ELF-1 (cell line): ENCODE data around the gene POLR2L.
A peak's percentile ranks its signal among the peaks of the same experiment; 100 is the strongest.

Source experiments
- DNase-seq: peaks from one replicate; pipeline ENCODE4 v3.0.0-alpha.2; 2016; ENCODE audit warnings: low read depth, low spot score

The POLR2L gene

GRCh38 chr11:811446-812245 lies 30.7 kb downstream of the POLR2L start:
- DNase-seq = peak; percentile 37

- DNase-seq = no peak
These were observed 32.2 kb downstream of the POLR2L start for GRCh38 chr11:810040-810567.

- peak; percentile 98 for DNase-seq
These were observed 32.9 kb downstream of the POLR2L start, which contains the start of gene RPLP2 for GRCh38 chr11:809287-810039. TSS of gene RPLP2 (plus strand) at chr11:809967. CDS start at chr11:810235, 268 bp downstream.

- DNase-seq = no peak
These were observed 33.7 kb downstream of the POLR2L start for GRCh38 chr11:808427-809286.

DNA sequence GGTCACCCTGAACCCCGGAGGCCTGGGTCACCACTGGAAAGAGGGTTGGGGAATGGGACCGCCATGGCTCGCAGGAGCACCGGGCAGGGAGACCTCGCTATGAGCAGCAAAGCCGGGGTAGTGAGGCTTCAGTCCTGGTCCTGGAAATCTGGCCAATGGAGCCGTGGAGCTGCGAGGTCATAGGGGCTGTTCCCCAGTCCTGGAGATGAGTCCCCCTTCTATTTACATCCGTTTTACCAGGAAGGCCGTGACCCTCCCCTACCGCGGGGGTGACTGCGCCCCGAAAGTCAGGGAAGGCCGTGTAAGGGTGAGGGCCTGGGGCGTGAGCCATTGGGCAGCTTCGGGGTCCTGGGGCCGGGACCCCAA lies 37.7 kb downstream of the POLR2L start:
- DNase-seq = no peak

DNA sequence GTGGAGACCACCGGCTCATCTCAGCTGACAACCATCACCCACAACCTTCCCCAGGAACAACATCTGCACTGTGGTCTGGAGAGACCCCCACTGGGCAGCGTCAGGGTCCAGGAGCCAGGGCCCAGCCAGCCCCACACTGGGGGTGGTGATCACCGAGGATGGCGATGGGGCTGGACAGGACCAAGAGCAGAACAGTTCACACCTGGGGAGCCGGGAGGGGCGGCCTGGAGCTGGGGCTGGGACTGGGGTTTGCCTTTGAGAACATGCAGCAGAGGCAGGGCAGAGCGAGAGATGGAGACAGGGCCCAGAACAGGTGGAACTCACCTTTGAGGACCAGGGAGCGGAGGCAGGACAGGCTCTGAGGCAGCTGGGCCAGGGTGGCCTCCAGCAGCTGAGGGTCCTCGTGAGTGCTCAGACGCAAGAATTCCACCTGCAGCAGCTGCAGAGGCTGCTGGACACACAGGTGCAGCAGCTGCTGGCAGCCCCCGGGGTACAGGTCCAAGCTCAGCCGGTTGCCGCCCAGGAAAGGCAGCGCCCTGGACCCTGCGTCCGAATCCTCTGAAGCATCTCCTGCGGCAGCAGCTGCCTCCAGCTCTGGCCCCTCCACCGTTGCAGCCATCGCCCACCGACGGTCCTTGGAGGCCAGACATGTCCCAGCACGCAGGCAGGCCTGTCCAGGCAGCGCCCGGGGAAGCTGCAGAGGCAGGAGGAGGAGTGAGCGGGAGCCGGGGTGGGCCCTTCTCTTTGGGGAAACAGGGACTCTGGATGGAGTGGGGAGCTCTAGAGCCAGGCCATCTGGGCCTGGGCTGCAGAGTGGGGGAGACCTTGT lies 38.3 kb downstream of the POLR2L start:
- DNase-seq = no peak

GRCh38 chr11:803467-803742 lies 38.9 kb downstream of the POLR2L start:
- DNase-seq = no peak

- DNase-seq = no peak
These were observed 39.4 kb downstream of the POLR2L start for GRCh38 chr11:802693-803466.

DNA sequence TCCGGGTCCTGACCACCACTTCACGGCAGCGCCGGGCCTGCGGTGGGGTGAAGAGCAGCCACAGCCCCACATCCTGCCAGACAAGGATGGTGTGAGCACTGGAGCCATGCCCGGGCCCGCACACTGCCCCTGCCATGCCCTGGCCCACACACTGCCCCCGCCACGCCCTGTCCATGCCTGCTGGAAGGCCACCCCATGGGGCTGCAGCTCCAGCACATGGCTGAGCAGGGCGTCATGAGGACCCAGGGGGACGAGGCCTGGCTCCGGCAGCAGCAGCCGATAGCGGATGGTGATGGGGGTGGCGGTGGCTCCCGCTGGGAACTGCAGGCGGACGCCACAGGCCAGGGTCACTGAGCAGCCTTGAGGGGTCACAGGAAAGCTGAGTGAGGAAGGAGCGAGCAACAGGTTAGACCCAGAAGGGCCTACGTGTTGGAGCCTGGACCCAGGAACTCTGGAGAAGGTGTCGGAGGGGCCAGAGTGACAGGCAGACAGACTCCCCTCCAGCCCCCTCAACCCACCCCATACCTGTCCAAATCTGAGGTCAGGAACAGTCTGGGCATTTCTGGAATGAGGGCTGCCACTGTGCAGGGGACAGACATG lies 40.2 kb downstream of the POLR2L start:
- DNase-seq = no peak

- DNase-seq = no peak
These were observed 41.1 kb downstream of the POLR2L start for GRCh38 chr11:801097-801780.

DNA sequence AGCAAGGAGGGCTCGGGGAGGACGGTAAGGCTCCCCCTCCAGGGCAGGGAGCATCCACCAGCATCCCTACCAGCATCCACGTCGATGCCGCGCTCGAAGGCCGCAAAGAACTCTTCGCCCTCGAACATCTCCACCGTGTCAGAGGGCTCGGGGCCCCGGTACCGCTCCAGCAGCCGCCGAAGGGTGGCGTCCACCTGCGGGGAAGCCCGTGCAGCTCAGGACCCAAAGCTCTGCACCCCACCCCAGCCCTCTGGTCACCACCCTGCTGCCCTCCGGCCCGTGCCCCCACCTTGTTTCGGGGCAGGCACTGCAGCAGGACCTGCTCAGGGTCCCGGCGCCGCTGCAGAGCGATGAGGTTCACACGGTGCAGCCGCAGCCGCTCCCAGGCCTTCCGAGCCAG lies 41.9 kb downstream of the POLR2L start:
- DNase-seq = no peak

DNA sequence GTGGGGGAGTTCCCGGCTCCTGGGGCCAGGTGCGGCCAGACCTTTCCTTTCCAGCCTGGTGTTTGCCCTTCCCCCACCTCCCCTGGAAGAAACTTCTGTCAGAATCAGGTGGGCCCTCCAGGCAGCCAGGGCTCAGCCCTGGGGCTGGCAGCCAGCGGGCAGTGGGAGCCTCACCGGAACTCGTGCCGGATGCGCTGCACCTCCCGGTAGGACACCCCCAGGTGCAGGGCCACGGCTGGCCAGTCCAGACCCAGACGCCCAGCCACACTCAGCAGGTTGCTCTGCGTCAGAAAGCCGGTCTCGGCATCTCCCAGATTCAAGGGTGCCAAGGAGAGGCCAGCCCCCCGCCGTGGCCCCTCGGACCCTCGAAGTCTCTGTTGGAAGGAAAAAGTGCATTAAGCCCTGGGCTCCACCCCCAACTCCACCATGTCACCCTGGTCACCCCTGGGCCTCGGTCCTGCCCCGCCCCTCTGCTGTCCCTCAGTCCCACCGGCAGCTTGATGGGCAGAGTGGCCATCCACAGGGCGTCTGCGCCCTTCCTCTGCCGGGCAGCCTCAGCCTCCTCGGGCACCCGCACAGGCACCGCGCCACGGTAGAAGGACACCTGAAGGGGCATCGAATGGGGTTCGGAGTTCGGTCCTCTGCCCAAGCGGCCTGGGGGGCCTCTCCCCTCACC lies 42.5 kb downstream of the POLR2L start:
- DNase-seq = no peak

- peak; percentile 77 for DNase-seq
These were observed 44.1 kb downstream of the POLR2L start, which contains the start of gene SLC25A22 for GRCh38 chr11:798093-798713. TSS of gene SLC25A22 (minus strand) at chr11:798281. CDS start at chr11:795006, 3,275 bp downstream.

DNA sequence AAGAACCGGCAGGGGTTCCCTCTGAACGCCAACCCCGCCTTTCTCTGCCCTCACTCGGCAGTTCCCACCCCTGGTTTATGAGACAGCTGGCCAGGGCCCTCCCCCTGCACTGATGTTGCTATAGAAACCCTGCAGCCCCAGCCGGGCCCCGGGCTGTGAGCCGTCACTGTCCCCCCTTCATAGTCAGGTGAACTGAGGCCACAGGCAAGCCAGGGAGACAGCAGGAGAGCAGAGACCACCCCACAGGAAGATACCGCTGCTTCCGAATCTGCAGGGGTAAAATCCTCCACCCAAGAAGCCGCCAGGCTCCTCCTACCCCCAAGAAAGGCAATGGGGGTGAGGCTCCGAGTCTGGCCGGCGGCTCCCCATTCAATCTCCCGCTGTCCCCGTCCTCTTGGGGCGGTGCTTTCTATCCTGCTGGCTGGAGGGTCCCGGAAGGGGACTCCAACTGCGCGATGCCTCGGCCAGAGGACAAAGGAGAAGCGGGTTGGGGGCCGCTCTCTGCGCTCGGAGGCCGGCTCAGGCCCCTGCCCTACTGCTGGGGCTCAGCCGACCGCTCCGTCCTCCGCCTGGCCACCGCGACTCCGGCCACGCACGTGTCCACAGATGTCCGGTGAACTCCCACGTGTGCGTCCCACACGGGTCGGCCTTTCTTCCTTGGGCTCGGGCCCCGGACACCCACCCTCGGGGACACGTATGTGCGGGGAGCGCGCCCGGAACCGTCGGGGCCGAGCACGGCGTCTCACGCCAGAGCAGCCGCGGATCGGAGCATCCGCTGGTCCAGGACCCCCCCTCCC lies 44.8 kb downstream of the POLR2L start:
- peak; percentile 76 for DNase-seq

DNA sequence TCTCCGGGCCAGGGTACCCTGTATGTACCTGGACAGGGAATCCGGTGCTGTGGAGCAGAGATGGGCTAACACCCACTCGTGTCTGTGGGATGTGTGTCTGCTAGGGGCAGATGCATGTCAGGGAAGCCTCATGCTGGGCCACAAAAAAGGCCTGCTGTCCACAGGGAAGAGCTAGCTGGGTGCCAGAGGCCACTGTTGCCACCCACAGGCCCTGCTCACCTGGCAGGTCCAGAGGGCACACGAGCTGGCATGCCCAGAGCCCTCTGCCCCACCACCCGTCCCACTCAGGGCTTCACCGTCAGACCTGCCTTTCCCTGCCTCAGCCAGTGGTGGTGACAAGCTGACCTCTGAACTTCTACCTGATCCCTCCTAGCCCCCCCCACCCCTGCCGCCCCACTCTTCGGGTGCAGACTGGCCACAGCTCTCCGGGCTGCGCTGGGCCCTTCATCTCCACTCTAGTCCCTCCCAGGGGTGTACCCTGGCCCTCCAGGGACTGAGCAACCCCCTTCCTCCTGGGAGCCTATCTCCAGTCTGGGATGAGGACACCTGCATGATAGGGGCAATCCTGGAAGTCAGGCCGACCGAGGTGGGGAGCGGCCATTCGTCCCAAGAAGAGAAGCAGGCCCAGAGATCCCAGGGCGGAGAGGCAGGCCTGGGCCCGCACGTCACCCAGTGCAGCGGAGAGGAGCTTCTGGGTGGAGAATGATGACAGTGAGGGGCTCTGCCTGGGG lies 45.6 kb downstream of the POLR2L start:
- DNase-seq = no peak
